GM23248 (cell line): ENCODE measurements around the gene KIF3A.

Experiments
- EZH2 ChIP-seq: fragments of 200-600 bp; sonication (generic); IDR thresholded peaks from 2 replicates; pipeline ENCODE4 v1.6.1; 2018; ENCODE audit warnings: antibody characterized with exemption, mild to moderate bottlenecking; ENCODE audit not compliant: insufficient read depth, poor library complexity, severe bottlenecking
- EZH2phosphoT487 ChIP-seq: fragments of 200-600 bp; sonication (generic); IDR thresholded peaks from 2 replicates; pipeline ENCODE4 v1.6.1; 2018; ENCODE audit warnings: antibody characterized with exemption, moderate library complexity, mild to moderate bottlenecking, low read depth; ENCODE audit not compliant: insufficient read depth

DNA sequence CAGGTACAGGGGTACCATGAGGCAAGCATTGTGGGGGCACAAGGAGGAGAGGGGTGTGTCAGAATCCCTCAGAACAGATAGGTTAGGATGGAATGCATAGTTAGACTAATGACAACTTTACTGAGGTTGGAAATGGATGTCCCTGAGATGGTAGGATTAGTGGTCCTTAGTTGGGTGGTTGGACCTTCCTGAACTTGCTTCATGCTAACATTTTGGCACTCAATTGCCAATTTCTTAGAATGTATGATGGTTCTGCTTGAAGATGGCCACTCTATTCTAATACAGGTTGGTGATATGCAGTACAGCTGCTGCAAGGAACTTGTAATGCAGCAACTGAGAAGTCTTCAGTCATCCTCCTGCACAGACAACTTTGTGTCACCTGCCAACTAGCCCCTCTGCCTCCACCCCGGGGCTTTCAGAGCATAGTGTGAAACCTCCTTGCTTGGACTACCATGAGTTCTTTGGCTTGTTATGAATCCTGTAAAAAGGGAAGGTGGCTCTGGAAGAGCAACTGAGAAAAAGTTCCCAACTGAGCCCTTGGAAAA lies 15.3 kb upstream of the KIF3A start:
- no peak for TF ChIP-seq EZH2
- no peak for TF ChIP-seq EZH2phosphoT487
